OCI-LY1 (cell line): ENCODE measurements around the gene PSD4.

Experiments
- EZH2 ChIP-seq: fragments of 200-600 bp; sonication (generic), shearing (Covaris generic); IDR thresholded peaks from 2 replicates; pipeline ENCODE4 v1.8.0; 2017; ENCODE audit warnings: borderline replicate concordance, mixed run types, mild to moderate bottlenecking, antibody characterized with exemption, low read length, moderate library complexity, mixed read lengths
- TF ChIP-seq, protein P1 (sequence below): fragments of 200-600 bp; sonication (generic), shearing (Covaris generic); IDR thresholded peaks from 2 replicates; pipeline ENCODE4 v1.5.1; 2017; ENCODE audit warnings: mild to moderate bottlenecking, antibody characterized with exemption, low read length, moderate library complexity, mixed read lengths

DNA sequence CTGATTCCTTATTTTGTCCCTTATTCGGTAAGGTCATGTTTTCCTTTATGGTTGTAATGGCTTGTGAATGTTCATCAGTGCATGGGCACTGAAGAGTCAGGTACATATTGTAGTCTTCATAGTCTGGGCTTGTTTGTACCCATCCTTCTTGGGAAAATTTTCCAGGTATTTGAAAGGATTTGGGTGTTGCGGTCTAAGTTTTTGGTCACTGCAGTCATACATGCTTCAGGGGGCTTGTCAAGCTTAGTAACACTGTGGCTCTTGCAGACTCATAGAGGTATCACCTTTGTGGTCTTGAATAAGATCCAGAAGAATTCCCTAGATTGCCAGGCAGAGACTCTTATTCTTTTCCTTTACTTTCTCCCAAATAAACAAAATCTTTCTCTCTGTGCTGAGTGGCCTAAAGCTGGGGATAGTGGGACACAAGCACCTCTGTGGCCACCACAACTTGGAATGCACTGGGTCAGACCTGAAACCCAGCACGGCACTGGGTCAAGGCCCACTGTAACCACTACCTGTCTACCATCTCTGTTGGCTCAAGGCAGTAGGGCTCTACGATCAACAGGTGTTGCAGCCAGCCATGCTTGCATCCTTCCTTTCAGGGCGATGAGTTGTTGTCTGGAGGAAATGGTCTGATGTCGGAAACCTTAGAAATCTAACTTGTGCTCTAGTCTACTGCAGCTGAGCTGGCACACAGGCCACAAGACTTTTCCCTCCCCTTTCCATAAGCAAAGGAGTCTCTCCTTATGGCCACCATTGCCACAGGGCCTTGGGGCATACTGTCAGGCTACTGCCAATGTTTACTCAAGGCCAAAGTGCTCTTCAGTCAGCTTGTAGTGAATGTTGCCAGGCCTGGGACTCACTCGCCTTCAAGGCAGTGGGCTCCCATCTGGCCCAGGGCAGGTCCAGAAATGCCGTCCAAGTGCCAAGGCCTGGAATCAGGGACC, 24.9 kb upstream of the PSD4 start:
- TF ChIP-seq, protein P1, sequence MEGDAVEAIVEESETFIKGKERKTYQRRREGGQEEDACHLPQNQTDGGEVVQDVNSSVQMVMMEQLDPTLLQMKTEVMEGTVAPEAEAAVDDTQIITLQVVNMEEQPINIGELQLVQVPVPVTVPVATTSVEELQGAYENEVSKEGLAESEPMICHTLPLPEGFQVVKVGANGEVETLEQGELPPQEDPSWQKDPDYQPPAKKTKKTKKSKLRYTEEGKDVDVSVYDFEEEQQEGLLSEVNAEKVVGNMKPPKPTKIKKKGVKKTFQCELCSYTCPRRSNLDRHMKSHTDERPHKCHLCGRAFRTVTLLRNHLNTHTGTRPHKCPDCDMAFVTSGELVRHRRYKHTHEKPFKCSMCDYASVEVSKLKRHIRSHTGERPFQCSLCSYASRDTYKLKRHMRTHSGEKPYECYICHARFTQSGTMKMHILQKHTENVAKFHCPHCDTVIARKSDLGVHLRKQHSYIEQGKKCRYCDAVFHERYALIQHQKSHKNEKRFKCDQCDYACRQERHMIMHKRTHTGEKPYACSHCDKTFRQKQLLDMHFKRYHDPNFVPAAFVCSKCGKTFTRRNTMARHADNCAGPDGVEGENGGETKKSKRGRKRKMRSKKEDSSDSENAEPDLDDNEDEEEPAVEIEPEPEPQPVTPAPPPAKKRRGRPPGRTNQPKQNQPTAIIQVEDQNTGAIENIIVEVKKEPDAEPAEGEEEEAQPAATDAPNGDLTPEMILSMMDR = no peak
- no peak for TF ChIP-seq EZH2
